ENCODE data around the gene CAB39L. TPM values are rescaled to one million over a fixed set of nuclear protein-coding genes. Genes with fewer than 3 reads are reported as not detected.

CAB39L gene
- polyA plus RNA-seq, 1 of the 3 experiments (the other 2 are of a cell fraction): 2.6 TPM

DNA sequence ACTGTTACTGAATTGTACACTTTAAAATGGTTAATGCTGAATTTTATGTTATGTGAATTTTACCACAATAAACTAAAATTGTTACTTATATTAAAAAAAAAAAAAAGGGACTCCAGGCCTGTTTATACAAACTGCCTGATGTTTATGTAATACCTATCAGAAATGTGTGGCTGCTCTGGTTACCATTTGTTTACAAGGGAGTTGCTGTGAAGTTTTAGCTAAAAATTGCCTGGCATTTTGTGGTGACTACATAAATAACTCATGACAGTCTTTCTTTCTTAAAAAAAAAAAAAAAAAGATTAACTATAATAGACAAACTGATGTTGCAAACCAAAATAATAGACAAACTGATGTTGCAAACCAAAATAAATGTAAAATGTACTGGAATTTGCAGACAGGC, 124.3 kb downstream of the CAB39L start:
- Histone ChIP-seq H2AFZ (ENCODE audit: low read depth) (no peak overlapping the region), H3K27ac (ENCODE audit: low read depth in 2 of 2, low read length in 1 of 2) (no peak overlapping the region), H3K27me3 (ENCODE audit: insufficient read depth) (no peaks in the 10 kb centered on the region), H3K9me2 (no peaks in the 10 kb centered on the region), H3K9ac (no peak overlapping the region), H3F3A (replicated peaks; ENCODE audit: insufficient read depth) (no peaks in the 10 kb centered on the region), H4K20me1 (ENCODE audit: insufficient read depth) (no peaks in the 10 kb centered on the region), H3K9me3 (no peaks in the 10 kb centered on the region), H3K4me3 (ENCODE audit: low read depth in 2 of 2, low read length in 1 of 2) (no peak overlapping the region), H3K4me2 (no peak overlapping the region), H3K79me2 (ENCODE audit: insufficient read depth) (no peaks in the 10 kb centered on the region), H3K36me3 (replicated peaks in 1 of 2; ENCODE audit: control insufficient read depth in 1 of 2, insufficient read depth in 2 of 2, low read length in 1 of 2) (no peaks in the 10 kb centered on the region), H3K4me1 (ENCODE audit: control insufficient read depth in 1 of 2, insufficient read depth in 2 of 2, low read depth in 1 of 2, low read length in 1 of 2) (peaks cover 0 to 4% of the 10 kb centered on the region in 2 experiments; a peak in 2 of 4 replicates)
- TF ChIP-seq NFIC (IDR thresholded peaks at IDR 0.05; ENCODE audit: borderline replicate concordance) (no peak), NRF1 (IDR thresholded peaks at IDR 0.05; ENCODE audit: low read depth, low read length) (no peak), TCF12 (IDR thresholded peaks at IDR 0.05) (no peak), EP300 (IDR thresholded peaks at IDR 0.05; ENCODE audit: borderline replicate concordance in 1 of 2, low read depth in 1 of 2, low read length in 1 of 2) (no peak), JUND (IDR thresholded peaks at IDR 0.05) (no peak), RXRA (IDR thresholded peaks at IDR 0.05; ENCODE audit: borderline replicate concordance, low read depth) (no peak)
- TF ChIP-seq, protein P1, sequence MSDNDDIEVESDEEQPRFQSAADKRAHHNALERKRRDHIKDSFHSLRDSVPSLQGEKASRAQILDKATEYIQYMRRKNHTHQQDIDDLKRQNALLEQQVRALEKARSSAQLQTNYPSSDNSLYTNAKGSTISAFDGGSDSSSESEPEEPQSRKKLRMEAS (IDR thresholded peaks at IDR 0.05; ENCODE audit: low read depth): no peak
- TF ChIP-seq, protein P2, sequence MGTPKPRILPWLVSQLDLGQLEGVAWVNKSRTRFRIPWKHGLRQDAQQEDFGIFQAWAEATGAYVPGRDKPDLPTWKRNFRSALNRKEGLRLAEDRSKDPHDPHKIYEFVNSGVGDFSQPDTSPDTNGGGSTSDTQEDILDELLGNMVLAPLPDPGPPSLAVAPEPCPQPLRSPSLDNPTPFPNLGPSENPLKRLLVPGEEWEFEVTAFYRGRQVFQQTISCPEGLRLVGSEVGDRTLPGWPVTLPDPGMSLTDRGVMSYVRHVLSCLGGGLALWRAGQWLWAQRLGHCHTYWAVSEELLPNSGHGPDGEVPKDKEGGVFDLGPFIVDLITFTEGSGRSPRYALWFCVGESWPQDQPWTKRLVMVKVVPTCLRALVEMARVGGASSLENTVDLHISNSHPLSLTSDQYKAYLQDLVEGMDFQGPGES (IDR thresholded peaks at IDR 0.05; ENCODE audit: low read depth, low read length): no peak
- TF ChIP-seq, protein P3, sequence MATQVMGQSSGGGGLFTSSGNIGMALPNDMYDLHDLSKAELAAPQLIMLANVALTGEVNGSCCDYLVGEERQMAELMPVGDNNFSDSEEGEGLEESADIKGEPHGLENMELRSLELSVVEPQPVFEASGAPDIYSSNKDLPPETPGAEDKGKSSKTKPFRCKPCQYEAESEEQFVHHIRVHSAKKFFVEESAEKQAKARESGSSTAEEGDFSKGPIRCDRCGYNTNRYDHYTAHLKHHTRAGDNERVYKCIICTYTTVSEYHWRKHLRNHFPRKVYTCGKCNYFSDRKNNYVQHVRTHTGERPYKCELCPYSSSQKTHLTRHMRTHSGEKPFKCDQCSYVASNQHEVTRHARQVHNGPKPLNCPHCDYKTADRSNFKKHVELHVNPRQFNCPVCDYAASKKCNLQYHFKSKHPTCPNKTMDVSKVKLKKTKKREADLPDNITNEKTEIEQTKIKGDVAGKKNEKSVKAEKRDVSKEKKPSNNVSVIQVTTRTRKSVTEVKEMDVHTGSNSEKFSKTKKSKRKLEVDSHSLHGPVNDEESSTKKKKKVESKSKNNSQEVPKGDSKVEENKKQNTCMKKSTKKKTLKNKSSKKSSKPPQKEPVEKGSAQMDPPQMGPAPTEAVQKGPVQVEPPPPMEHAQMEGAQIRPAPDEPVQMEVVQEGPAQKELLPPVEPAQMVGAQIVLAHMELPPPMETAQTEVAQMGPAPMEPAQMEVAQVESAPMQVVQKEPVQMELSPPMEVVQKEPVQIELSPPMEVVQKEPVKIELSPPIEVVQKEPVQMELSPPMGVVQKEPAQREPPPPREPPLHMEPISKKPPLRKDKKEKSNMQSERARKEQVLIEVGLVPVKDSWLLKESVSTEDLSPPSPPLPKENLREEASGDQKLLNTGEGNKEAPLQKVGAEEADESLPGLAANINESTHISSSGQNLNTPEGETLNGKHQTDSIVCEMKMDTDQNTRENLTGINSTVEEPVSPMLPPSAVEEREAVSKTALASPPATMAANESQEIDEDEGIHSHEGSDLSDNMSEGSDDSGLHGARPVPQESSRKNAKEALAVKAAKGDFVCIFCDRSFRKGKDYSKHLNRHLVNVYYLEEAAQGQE (IDR thresholded peaks at IDR 0.05; ENCODE audit: low read depth, low read length): no peak
- ChIA-PET CTCF (interaction anchor here (0.6 to 0.7 kb wide), 2 partner anchors 419 to 533 kb away, joined by 3 to 4 read pairs; no protein-coding TSS in a partner anchor), POLR2A (no interaction called here)
- no peak for DNase-seq

DNA sequence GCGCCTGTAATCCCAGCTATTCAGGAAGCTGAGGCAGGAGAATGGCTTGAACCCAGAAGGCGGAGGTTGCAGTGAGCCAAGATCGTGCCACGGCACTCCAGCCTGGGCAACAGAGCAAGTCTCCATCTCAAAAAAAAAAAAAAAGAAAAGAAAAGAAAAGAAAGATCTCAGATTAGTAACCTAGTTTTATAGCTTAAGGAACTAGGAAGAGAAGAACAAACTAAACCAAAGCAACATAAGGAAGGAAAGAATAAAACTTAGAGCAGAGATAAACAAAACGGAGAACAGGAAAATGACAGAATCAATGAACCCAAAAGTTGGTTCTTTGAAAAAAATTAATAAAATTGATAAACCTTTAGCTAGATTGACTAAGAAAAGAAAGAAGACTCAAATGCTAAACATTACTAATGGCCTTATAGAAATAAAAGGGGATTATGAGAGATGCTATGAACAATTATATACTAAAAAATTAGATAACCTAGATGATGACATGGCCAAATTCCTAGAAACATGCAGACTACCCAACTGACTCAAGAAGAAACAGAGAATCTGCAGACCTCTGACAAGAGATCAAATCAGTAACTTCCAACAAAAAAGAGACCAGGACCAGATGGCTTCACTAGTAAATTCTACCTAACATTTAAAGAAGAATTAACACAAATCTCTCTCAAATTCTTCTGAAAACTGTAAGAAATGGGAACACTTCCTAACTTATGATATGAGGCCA, 127.9 kb downstream of the CAB39L start:
- H3K9me2 ChIP-seq: no peaks in the 10 kb centered on the region
- ChIA-PET POLR2A (no interaction called here), CTCF (no interaction called here)
- no peaks in the 10 kb centered on the region for H4K20me1 ChIP-seq (ENCODE audit: insufficient read depth)
- no peak overlapping the region for H3K9ac ChIP-seq
- no peaks in the 10 kb centered on the region for H3K27me3 ChIP-seq (ENCODE audit: insufficient read depth)
- whole genome bisulfite sequencing (ENCODE audit: low lambda C conversion rate): 95% methylated on average over 5 of the region's 5 CpGs
- H3K4me2 ChIP-seq: no peak overlapping the region
- H3K4me3 ChIP-seq (ENCODE audit: low read depth in 2 of 2, low read length in 1 of 2): no peak overlapping the region
- no peak overlapping the region for H2AFZ ChIP-seq (ENCODE audit: low read depth)
- no peaks in the 10 kb centered on the region for H3K9me3 ChIP-seq
- no peaks in the 10 kb centered on the region for H3K79me2 ChIP-seq (ENCODE audit: insufficient read depth)
- H3K4me1 ChIP-seq (ENCODE audit: control insufficient read depth in 1 of 2, insufficient read depth in 2 of 2, low read depth in 1 of 2, low read length in 1 of 2): peaks cover 0 to 14% of the 10 kb centered on the region in 2 experiments; a peak in 3 of 4 replicates
- DNase-seq: no peak
- no peaks in the 10 kb centered on the region for H3K36me3 ChIP-seq (replicated peaks in 1 of 2; ENCODE audit: control insufficient read depth in 1 of 2, insufficient read depth in 2 of 2, low read length in 1 of 2)
- no peak for TF ChIP-seq JUND (IDR thresholded peaks at IDR 0.05)
- no peak for TF ChIP-seq GATA2 (CRISPR knock-in tag; IDR thresholded peaks at IDR 0.05)
- TF ChIP-seq POLR2AphosphoS5 (IDR thresholded peaks at IDR 0.05; ENCODE audit: low read depth, low read length): no peak
- TF ChIP-seq FOXM1 (IDR thresholded peaks at IDR 0.05; ENCODE audit: low read depth): no peak
- TF ChIP-seq, protein P1 (IDR thresholded peaks at IDR 0.05; ENCODE audit: low read depth): no peak
- TF ChIP-seq, protein P2 (IDR thresholded peaks at IDR 0.05; ENCODE audit: low read depth, low read length): no peak
- TF ChIP-seq YY1 (IDR thresholded peaks at IDR 0.05; ENCODE audit: low read depth): no peak
- TF ChIP-seq, protein P4, sequence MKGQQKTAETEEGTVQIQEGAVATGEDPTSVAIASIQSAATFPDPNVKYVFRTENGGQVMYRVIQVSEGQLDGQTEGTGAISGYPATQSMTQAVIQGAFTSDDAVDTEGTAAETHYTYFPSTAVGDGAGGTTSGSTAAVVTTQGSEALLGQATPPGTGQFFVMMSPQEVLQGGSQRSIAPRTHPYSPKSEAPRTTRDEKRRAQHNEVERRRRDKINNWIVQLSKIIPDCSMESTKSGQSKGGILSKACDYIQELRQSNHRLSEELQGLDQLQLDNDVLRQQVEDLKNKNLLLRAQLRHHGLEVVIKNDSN (IDR thresholded peaks at IDR 0.05; ENCODE audit: borderline replicate concordance, low read depth): no peak
- TF ChIP-seq RXRA (IDR thresholded peaks at IDR 0.05; ENCODE audit: borderline replicate concordance, low read depth): no peak
- no peak for TF ChIP-seq FOXJ3 (CRISPR knock-in tag; IDR thresholded peaks at IDR 0.05)
- no peak for TF ChIP-seq TCF12 (IDR thresholded peaks at IDR 0.05)
- no peaks in the 10 kb centered on the region for H3F3A ChIP-seq (replicated peaks; ENCODE audit: insufficient read depth)
- peak overlapping the region in 1 of 2 experiments; percentile 6; a peak in 1 of 4 replicates for H3K27ac ChIP-seq (ENCODE audit: low read depth in 2 of 2, low read length in 1 of 2)
